Epithelial cell of proximal tubule (primary cell): ENCODE measurements around the gene C2. TPM values are rescaled to one million over a fixed set of nuclear protein-coding genes. Genes with fewer than 3 reads are reported as not detected.

Experiments used
- DNase-seq: peaks from one replicate; pipeline ENCODE4 v3.0.0-alpha.2; 2011; ENCODE audit warnings: low read depth
- H3K4me3 ChIP-seq: 2 replicates; pipeline ENCODE4 v1.5.1; 2011; ENCODE audit warnings: low read depth, mild to moderate bottlenecking, low read length
- total RNA-seq: library from RNA; depleted of rRNA; stranded (reverse); fragments of >200 nt; gene quantifications from 2 replicates; pipeline ENCODE4 v1.2.3, GENCODE V29; 2015
- TF ChIP-seq, protein P1 (sequence below): conservative IDR thresholded peaks from 2 replicates; pipeline ENCODE4 v1.5.1; 2012; ENCODE audit warnings: low read depth, mild to moderate bottlenecking, low read length

C2 gene
- total RNA-seq, 1 donor from 2014 or later, result not detected

DNA sequence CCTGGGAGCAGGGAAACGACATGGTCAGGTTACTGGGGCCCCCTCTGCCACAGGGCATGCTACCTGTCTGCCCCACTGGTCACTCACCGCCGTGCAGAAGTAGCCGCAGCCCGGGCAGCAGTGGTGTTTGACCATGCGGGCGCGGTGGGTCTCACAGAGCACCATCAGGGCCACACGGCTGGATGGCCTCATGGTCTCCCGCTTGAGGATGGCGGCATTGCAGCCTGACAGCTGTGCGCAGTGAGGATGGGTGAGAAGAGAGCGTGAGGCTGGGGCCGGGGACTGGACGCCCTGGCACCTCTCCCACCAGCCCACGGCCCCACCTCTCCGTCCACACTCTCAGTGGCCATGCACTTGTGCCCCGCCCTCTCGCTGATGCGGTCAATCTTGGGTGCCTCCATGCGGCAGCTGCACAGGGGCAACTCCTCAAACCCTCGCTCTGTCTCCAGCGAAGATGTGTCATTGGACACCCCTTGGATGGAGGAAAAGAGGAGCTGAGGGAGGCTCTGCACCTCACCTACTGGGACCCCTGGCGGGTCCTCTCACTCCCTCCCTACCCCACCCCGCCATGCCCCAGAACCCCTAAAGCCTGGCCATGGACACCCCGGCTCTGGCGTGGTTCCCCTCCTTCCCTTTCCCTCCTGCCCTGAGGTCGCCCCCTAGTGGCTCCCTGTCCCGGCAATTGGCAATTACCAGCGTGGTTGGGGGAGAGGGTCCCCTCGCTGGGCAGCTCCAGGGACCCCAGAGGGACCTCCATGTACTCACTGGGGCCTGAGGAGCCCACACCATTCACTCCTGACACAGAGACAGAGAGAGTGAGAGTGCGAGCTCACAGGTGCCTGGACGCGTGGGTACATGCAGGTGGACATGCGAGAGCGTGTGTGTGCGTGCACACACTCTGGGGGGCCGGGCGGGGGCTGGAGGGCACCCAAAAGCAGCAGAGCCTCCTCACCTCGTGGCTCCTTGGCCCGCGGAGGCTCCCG, 39.0 kb upstream of the C2 start:
- no peak overlapping the region for H3K4me3 ChIP-seq
- TF ChIP-seq, protein P1, sequence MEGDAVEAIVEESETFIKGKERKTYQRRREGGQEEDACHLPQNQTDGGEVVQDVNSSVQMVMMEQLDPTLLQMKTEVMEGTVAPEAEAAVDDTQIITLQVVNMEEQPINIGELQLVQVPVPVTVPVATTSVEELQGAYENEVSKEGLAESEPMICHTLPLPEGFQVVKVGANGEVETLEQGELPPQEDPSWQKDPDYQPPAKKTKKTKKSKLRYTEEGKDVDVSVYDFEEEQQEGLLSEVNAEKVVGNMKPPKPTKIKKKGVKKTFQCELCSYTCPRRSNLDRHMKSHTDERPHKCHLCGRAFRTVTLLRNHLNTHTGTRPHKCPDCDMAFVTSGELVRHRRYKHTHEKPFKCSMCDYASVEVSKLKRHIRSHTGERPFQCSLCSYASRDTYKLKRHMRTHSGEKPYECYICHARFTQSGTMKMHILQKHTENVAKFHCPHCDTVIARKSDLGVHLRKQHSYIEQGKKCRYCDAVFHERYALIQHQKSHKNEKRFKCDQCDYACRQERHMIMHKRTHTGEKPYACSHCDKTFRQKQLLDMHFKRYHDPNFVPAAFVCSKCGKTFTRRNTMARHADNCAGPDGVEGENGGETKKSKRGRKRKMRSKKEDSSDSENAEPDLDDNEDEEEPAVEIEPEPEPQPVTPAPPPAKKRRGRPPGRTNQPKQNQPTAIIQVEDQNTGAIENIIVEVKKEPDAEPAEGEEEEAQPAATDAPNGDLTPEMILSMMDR, result peak; percentile 82
- DNase-seq, result no peak

DNA sequence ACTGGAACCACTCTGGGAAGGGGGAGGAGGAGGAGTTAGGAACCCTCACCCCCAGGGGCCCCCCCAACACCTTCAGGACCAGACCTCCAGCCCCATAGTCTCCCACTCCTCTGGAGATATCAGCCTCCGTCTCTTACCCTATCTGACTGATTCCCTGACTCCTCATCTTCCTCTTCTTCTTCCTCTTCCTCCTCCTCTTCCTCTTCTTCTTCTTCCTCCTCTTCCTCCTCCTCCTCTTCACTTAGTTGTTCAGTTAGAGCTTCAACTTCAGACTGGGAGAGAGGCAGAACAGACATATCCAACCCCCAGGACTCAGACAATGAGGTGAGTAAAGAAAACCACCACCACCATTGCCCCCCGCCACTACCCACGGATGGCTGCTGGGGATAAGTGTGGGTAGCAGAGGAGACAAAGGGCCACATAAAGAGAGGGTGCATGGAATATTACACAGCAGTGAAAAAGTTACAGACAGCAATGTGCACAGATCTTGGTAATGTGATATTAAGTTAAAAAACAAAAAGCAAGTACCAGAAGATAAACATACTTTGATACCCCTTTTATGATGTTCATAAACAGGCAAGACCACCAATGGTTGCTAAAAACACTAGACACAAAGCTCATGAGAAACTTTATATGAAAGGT, 38.1 kb upstream of the C2 start:
- DNase-seq, result no peak
- H3K4me3 ChIP-seq, result no peak overlapping the region
- TF ChIP-seq, protein P1, result no peak

DNA sequence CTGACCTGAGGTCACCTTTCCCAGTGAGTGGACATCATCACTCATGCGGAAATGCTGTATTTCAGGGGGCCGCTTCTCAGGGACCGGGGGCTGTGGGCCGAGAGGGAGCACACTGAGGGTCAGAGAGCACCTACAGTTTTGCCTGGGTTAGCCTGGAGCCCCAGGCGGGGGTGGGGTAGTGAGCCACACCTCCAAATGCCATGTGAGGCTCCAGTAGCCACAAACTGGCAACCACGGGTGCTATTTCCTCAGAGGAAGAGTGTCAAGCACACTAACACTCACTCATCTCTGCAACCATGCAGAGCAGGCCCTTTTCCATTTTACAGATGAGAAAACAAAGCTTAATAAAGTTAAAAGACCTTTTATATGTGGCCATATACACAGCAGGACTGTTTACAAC, 34.7 kb upstream of the C2 start:
- DNase-seq, result no peak
- TF ChIP-seq, protein P1, result no peak
- H3K4me3 ChIP-seq, result no peak overlapping the region

DNA sequence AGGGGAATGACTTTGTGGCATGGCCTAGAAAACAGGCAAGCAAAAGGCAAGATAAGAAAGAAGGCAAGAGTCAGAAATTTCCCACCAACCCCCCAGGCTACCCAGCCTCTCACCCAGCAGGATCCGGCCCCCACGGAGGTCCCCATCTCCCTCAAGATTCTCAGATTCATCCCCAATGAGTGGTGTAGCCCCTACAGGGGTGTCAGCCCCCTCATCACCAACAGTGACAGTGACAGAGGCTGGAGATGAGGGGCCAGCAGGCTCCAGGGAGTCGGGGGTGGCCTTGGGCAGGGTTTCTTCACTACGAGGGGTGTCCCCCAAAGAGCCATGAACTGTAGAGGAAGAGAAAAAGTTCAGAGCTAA, 31.0 kb upstream of the C2 start:
- no peak for DNase-seq
- TF ChIP-seq, protein P1, result no peak
- peak overlapping the region; percentile 88 for H3K4me3 ChIP-seq

DNA sequence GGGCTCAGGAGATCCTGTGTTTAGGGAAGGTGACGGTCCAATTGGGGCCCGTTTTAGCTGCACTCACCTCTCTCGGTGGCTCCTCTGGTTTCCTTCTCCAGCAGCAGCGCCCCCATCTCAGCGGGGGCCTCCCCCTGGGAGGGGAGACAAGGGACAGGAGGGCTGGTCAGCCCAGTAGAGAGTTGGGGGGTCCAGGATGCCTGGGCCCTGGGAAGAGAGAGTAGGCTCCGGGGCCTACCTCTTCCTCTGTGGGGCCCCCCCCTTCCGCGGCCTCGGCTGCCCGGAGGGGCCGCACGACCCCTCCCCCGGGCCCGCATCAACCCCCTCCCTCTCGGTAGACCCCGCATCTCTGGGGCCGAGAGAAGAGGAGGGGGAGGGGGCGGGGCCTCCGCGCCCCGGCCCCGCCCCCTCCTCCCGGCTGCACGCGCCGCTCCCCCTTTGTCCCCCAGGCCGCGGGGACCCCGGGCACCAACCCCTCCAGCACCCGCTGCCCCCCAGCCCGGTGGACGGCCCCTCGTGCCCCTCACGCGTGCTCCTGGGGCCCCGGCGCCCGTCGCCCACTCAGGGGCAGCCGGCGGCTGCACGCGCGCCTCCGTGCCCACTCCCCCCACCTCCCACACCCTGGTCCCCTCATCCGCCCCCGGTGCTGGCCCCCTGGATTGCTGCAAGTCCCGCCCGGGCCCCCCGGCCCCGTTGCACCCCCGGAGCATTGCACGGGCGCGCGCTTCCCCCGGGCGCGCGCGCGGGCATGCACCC, 30.5 kb upstream of the C2 start:
- peak overlapping the region; percentile 88 for H3K4me3 ChIP-seq
- no peak for DNase-seq
- TF ChIP-seq, protein P1, result no peak

DNA sequence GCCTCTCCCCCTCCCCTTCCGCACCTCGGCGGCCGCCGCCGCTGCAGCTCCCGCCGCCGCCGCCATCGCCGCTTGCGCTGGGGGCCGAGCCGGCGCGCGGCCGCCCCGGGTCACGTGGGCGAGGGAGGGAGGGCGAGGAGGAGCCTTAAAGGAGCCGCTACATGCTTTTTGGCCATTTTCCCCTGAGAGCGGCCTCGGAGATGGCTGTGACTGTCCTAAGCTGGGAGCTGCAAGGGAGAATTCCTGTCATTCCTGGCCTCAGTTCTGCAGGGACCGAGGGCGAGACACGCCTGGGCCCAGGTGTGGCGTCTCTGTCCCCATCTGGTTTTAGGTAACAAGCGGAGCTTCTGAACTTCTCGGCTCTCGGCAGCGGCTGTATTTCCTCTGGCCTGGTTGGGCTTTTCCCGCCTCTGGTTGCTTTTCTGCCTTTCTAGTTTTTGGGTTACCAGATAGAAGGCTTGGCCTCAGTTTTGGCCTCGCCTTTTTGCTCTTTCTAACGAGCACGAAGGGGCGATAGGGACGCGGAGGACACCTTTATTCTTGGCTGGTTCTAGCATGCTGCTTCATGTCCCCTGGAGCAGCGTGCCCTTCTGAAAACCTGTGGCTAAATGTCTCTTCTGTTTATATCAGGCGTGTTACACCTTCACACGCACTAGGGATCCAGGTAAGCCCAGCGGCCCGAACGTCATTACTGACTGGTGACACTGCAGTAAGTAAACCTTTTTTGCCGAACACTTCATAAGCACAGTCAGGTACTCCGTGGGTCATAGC, 29.7 kb upstream of the C2 start, which contains the start of gene EHMT2:
TSS of gene EHMT2 (minus strand) at position 87 of the 771 bp plus-strand sequence. CDS start at position 66, 21 bp downstream.
- peak within 1 kb of the TSS; percentile 88 for H3K4me3 ChIP-seq
- DNase-seq, result no peak
- TF ChIP-seq, protein P1, result no peak
